HG03432 (cell line): ENCODE data around the gene MAF.

Experiments used
- ATAC-seq: cut with Tn5 transposase; IDR thresholded peaks from one replicate; pipeline ENCODE4 v1.9.1; 2021; ENCODE audit warnings: mild to moderate bottlenecking, moderate library complexity; ENCODE audit not compliant: unreplicated experiment

The MAF gene

GRCh38 chr16:79613009-79613408, 12.5 kb upstream of the MAF start:
- no peak for ATAC-seq

- no peak for ATAC-seq
These were observed 11.7 kb upstream of the MAF start for GRCh38 chr16:79612207-79612606.

DNA sequence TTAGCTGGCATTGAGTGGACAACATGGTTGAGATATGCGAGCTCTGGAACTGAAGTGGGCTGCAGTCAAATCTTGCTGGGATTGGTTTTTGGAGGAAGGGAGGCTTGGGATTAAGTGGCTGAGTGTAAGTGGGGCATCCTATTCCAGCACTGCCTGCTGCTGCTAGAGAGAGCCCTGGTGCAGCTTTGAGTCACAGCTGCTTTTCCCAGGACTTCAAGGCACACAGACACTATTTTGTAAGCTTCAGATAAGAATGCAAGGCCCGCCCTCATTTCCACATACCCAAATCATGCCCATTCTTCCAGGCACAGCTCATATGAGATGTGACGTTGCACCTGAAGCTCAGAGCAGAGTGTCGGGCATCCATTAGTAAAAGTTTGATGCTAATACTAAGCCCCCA, 10.2 kb upstream of the MAF start:
- no peak for ATAC-seq

- no peak for ATAC-seq
These were observed 9.3 kb upstream of the MAF start for GRCh38 chr16:79609861-79610260.

- no peak for ATAC-seq
These were observed 8.4 kb upstream of the MAF start for GRCh38 chr16:79608976-79609375.

GRCh38 chr16:79607587-79607986, 7.0 kb upstream of the MAF start:
- ATAC-seq, result no peak

DNA sequence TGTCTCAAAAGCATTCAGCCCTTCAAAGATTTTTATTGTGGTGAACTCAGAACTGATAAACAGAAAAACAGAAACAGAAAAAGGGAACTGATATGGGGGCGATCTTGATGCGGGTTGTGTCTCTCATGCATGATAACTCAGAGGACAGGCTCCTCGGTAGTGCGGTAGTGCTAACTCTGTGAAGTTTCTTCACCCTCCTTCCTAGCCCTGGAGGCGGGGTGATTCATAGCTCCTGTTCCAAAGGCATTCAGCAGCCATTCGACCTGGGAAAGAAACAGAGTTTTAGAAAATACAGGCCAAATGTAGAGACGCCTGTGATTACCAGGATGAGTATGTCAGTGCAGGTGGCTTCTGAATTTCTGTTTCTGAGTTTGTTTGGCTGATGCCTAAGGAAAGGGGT, 5.5 kb upstream of the MAF start:
- peak; percentile 69 for ATAC-seq

DNA sequence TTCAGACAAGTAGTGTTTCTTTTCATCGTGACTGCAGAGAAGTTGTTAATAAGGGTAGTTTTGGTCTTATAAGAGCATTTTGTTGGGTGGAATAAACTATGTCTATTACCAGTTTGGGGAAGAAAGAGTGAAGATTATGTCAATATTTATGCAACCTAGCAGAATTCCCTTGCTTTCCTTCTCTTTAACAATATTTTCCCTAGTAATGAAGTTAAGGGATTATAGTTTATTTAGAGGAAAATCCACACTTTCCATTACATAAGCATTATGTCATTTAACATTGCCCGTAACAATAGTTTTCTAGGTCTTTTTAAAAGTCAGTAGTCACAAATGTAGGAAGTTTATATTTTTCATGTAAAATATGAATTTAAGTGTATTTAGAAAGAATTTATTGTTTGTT, 2.5 kb upstream of the MAF start:
- ATAC-seq, result no peak

DNA sequence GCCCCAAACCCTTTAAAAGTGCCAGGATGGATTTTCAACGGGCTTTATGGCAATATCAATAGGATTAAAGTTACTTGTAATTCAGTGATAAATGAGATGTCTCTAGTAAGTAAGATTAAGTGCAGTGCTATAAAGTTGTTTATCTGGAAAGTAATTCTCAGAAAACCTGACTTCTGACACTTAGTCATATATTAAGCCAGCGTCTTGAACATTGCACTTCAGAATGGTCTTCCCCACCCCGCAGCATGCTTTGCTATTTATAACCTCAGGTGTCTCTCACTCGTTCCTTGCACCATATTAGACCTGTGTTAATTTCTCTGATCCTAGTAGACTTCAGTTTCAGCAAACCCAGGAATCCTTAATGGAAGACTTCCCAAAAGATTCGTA, 2.1 kb upstream of the MAF start:
- ATAC-seq, result no peak

- no peak for ATAC-seq
These were observed 1.5 kb upstream of the MAF start for GRCh38 chr16:79601931-79602627.

GRCh38 chr16:79601092-79601930, 774 bp upstream of the MAF start:
- ATAC-seq, result no peak

GRCh38 chr16:79599837-79600637, 500 bp downstream of the MAF start:
- no peak for ATAC-seq

DNA sequence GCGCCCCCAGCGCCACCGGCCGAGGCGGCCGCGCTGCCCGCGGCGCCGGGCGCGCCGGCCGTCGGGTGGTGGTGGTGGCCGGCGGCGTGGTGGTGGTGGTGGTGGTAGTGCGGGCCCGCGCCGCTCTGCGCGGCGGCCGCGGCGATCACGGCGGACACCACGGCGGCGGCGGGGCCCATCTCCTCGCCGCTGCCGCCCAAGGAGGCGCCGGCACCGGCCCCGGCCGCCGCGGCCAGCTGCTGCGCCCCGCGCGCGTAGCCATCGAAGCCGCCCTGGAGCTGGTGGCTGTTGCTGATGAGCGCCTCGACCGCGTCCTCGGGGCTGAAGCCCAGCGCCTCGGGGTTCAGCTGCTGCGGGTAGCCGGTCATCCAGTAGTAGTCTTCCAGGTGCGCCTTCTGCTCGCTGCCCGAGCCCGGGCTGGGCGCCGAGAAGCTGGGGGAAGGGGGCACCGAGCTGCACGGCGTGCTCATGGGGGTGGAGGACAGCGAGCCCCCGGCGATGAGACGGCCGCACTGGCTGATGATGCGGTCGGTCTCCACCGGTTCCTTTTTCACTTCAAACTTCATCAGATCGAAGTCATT, 1.2 kb downstream of the MAF start:
- no peak for ATAC-seq

DNA sequence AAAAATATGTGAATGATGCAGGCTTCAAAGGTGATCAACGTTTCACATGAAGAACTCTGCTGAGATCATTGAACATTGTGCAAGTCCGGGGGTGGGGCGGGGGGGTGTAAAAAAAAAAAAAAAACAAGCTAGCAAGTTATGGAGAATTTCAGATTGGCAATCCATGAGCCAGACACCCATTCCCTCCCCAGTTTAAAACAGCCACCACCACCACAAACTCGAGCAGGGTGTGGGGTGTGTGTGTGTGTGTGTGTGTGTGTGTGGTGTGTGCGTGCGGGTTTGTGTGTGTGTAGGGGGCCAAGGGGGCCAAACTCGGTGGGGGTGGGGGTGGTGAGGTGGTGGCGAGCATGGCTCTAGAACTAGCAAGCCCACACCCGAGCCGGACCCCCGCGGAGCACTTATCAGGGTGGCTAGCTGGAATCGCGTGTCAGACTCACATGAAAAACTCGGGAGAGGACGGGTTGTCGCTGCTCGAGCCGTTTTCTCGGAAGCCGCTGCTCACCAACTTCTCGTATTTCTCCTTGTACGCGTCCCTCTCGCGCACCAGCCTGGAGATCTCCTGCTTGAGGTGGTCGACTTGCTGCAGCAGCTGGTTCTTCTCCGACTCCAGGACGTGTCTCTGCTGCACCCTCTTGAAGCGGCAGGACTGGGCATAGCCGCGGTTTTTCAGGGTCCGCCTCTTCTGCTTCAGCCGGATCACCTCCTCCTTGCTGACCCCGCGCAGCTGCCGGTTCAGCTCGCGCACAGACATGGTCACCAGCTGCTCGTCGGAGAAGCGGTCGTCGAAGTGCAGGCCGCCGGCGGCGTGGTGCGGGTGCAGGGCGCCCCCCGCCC, 2.0 kb downstream of the MAF start:
- ATAC-seq, result no peak

- ATAC-seq, result no peak
These were observed 2.5 kb downstream of the MAF start for GRCh38 chr16:79598063-79598347.

DNA sequence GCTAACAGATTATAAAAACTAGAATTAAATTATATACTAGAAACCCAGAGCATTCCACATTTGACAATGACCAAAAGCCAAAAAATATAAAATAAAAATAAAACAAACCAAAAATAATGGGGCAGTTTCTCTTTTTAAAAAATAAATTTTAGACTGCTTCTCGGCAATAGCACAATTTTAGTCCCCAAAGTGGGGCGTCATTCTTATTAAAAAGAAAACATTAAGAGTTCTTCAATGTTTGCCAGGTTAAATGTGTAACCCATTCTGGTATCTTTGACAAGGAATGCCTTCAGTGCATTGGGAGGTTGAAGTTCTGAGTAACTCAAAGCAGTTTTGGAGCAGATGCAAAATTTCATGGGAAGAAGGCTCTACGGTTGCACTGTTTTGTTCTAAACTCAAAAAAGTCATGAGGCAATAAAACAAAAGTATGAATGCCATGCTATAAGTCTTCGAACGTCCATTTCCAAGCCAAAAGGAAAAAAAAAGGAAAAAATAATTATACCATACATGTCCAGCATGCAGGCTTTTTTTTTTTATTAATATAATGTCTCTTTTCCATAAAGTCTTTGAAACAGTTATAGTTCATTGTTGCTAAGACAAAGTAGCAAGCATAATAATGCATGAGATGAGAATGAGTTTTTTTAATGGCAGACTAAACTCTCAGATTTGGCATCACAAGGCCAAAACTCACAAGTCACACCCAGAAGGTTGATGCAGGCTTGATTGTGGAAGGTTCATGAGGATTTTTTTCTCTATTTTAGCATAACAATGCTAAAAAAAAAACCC, 3.1 kb downstream of the MAF start:
- no peak for ATAC-seq

DNA sequence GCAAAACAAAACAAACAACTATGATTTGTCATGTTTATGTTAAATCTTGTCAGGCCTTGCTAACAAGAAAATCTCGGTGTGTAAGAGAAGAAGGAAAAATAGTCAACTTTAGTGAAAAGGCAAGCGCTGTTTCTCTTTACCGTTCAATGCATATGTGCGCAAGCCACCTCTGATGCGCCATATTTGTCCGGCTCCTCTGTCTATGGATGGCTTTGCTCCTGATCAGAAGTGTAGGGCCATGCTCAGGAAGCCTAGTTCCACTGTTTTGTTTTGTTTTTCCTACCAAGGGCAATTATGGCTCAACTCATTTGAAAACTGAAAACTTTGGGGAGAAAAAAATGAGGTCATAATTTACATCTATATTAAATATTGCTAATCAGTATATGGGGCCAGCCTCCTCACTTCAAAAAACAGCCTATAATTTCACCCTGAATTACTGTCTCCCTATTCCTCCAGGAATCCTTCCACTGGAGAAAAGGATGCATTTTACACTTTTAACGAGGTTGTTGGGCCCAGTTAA, 4.5 kb downstream of the MAF start:
- no peak for ATAC-seq

- ATAC-seq, result no peak
These were observed 5.3 kb downstream of the MAF start for GRCh38 chr16:79595231-79595641.

GRCh38 chr16:79593754-79594153, 6.8 kb downstream of the MAF start:
- no peak for ATAC-seq

DNA sequence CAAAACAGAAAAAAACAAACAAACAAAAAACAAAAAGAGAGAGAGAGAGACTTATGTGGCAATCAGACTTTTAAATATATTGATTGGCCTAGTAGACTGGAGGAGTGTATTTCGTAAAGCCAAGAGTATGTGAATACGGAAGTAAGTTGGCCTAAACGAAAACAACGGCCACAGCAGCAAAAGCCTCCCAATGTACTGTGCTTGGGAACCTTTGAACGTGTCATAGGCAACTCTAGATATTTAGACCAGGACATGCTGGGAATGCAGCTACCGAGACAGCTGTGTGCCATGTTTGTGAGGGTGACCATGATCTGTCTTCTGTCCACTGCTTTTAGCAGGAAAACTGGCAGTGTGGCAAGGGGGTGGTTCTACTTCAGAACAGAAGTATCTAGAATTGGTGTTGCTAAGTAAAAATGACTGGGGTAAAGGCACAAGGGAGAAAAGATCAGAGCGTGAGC, 7.4 kb downstream of the MAF start:
- no peak for ATAC-seq
